WTC11 (cell line): ENCODE measurements around the gene LYRM2. TPM values are rescaled to one million over a fixed set of nuclear protein-coding genes. Genes with fewer than 3 reads are reported as not detected.

Experiments used
- ATAC-seq: fragments of 200-7000 bp; cut with Tn5 transposase; 2 replicates; pipeline ENCODE4 v1.10.0; 2021; ENCODE audit warnings: mild to moderate bottlenecking, moderate library complexity
- CTCF ChIA-PET: fragments of 300-600 bp; sonication (Branson Sonifier 250); formaldehyde crosslinking; loops from one replicate; lab custom pipeline; 2021; ENCODE audit warnings: antibody characterized with exemption; lab: Charles Lee
- POLR2A ChIA-PET: fragments of 350-600 bp; sonication (Branson Sonifier 250); formaldehyde crosslinking; loops from one replicate; lab custom pipeline; 2021; ENCODE audit warnings: antibody characterized with exemption; lab: Charles Lee
- DNase-seq: peaks from one replicate; pipeline ENCODE4 v3.0.0; 2021; ENCODE audit warnings: low spot score
- H3K27ac Mint-ChIP-seq: 2 replicates; pipeline ENCODE4 v1.8.0; 2021; ENCODE audit warnings: mixed read lengths
- H3K27me3 Mint-ChIP-seq: 2 replicates; pipeline ENCODE4 v1.8.0; 2021; ENCODE audit warnings: low read depth, mild to moderate bottlenecking, moderate library complexity, mixed read lengths
- H3K36me3 Mint-ChIP-seq: 2 replicates; pipeline ENCODE4 v1.8.0; 2021; ENCODE audit warnings: mixed read lengths
- H3K4me1 Mint-ChIP-seq: 2 replicates; pipeline ENCODE4 v1.8.0; 2022; ENCODE audit warnings: mixed read lengths
- H3K4me3 Mint-ChIP-seq: 2 replicates; pipeline ENCODE4 v1.8.0; 2021; ENCODE audit warnings: mild to moderate bottlenecking, moderate library complexity, mixed read lengths
- H3K9me3 Mint-ChIP-seq: 2 replicates; pipeline ENCODE4 v1.8.0; 2021; ENCODE audit warnings: mixed read lengths
- E2F1 ChIP-seq: sonication (generic); formaldehyde crosslinking; IDR thresholded peaks from 2 replicates; pipeline ENCODE4 v1.8.0; 2022; ENCODE audit warnings: mild to moderate bottlenecking, missing genetic modification reagents
- IRF2 ChIP-seq: sonication (generic); formaldehyde crosslinking; IDR thresholded peaks from 2 replicates; pipeline ENCODE4 v1.8.0; 2022; ENCODE audit warnings: low read depth, missing genetic modification reagents, borderline replicate concordance
- MXD4 ChIP-seq: fragments of 250-450 bp; sonication (Bioruptor Pico); IDR thresholded peaks from 2 replicates; pipeline ENCODE4 v1.8.0; 2021; ENCODE audit warnings: mild to moderate bottlenecking, moderate library complexity, borderline replicate concordance
- NR3C1 ChIP-seq: sonication (generic); formaldehyde crosslinking; conservative IDR thresholded peaks from 2 replicates; pipeline ENCODE4 v1.8.1; 2023; ENCODE audit warnings: low read depth, mild to moderate bottlenecking, missing genetic modification reagents
- SP1 ChIP-seq: sonication (generic); formaldehyde crosslinking; conservative IDR thresholded peaks from 2 replicates; pipeline ENCODE4 v1.8.1; 2022; ENCODE audit warnings: missing genetic modification reagents
- ZNF121 ChIP-seq: sonication (generic); formaldehyde crosslinking; IDR thresholded peaks from 2 replicates; pipeline ENCODE4 v1.8.0; 2023; ENCODE audit warnings: missing genetic modification reagents
- ZNF219 ChIP-seq: sonication (generic); formaldehyde crosslinking; IDR thresholded peaks from 2 replicates; pipeline ENCODE4 v1.8.0; 2023; ENCODE audit warnings: missing genetic modification reagents, mild to moderate bottlenecking, borderline replicate concordance
- total RNA-seq: library from RNA; stranded (reverse); gene quantifications from 3 replicates; pipeline ENCODE4 v1.2.3, GENCODE V29; 2021
- TF ChIP-seq, protein P1 (sequence below): sonication (generic); formaldehyde crosslinking; IDR thresholded peaks from 2 replicates; pipeline ENCODE4 v1.8.1; 2023; ENCODE audit warnings: mild to moderate bottlenecking, missing genetic modification reagents
- TF ChIP-seq, protein P2 (sequence below): sonication (generic); formaldehyde crosslinking; IDR thresholded peaks from 2 replicates; pipeline ENCODE4 v1.8.0; 2022; ENCODE audit warnings: mild to moderate bottlenecking, missing genetic modification reagents
- TF ChIP-seq, protein P3 (sequence below): sonication (generic); formaldehyde crosslinking; IDR thresholded peaks from 2 replicates; pipeline ENCODE4 v1.8.1; 2023; ENCODE audit warnings: mild to moderate bottlenecking, missing genetic modification reagents, borderline replicate concordance
- TF ChIP-seq, protein P4 (sequence below): sonication (generic); formaldehyde crosslinking; IDR thresholded peaks from 2 replicates; pipeline ENCODE4 v1.8.0; 2022; ENCODE audit warnings: missing genetic modification reagents

Gene LYRM2
- total RNA-seq, 1 experiment from 2014 or later, result 22.2 TPM

DNA sequence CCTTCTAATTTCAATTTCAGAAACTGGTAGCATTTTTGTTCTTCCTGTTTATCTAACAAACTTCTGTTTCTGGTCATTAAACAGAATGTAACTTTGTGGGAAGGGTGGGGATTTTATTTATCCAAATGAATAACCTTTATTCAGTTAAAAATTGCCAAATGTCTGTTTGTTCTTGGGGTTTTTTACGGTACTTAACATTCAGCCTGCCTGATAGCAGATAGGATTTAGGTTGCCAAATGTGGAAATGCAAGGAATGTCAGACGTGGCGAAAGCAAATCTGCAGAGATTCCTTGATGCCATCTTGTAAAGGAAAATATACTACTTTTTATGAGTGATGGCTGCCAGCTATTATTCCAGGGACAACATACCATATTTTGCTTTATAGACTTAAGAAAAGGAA lies 95.7 kb downstream of the LYRM2 start (continued):
- TF ChIP-seq SP1 (CRISPR knock-in tag) (no peak), E2F1 (CRISPR knock-in tag) (no peak), MXD4 (no peak)
- TF ChIP-seq, all 79 proteins: peak for 0

DNA sequence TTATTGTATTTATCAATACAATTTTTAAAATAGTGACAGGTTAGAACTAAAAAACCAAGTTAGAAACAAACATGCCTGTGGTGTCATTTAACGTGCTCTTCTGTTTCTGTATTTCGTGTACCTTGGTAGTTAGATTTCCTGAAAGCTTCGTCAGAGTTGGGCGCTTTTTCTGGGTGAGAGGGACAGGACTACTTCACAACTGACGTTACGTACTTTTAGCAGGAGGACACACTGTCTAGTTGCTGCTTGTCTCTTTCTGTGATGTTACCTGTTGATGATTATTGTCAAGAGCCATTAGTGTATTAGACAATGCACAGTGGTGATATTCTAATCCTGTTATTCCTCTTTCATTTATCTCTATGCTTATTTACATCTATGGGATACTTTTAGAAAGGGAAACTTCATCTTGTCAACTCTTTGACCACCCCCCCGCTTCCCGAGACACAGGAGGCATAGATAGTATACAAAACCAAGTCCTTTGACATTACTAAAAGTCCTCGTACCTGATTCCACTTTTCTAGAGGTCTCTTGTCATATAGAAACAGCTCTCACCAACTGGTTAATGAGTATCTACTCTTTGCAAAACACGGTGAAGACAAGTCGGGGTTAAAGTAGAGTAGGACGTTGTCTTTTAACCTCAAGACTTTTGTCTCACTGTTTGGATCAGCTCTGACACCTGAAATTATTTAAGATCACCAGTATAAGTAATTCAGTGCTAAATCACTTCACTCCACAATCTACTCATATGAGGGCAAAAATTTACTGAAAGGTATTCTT lies 96.3 kb downstream of the LYRM2 start:
- ATAC-seq (no peak), DNase-seq (no peak)
- CTCF ChIA-PET, result no interaction called here
- no peaks in the 10 kb centered on the region for H3K4me1 Mint-ChIP-seq
- TF ChIP-seq IRF2 (CRISPR knock-in tag) (no peak), ZNF219 (CRISPR knock-in tag) (no peak), ZNF121 (CRISPR knock-in tag) (no peak), NR3C1 (CRISPR knock-in tag) (no peak)
- TF ChIP-seq, protein P1, sequence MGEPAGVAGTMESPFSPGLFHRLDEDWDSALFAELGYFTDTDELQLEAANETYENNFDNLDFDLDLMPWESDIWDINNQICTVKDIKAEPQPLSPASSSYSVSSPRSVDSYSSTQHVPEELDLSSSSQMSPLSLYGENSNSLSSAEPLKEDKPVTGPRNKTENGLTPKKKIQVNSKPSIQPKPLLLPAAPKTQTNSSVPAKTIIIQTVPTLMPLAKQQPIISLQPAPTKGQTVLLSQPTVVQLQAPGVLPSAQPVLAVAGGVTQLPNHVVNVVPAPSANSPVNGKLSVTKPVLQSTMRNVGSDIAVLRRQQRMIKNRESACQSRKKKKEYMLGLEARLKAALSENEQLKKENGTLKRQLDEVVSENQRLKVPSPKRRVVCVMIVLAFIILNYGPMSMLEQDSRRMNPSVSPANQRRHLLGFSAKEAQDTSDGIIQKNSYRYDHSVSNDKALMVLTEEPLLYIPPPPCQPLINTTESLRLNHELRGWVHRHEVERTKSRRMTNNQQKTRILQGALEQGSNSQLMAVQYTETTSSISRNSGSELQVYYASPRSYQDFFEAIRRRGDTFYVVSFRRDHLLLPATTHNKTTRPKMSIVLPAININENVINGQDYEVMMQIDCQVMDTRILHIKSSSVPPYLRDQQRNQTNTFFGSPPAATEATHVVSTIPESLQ (CRISPR knock-in tag), result no peak
- TF ChIP-seq, protein P2, sequence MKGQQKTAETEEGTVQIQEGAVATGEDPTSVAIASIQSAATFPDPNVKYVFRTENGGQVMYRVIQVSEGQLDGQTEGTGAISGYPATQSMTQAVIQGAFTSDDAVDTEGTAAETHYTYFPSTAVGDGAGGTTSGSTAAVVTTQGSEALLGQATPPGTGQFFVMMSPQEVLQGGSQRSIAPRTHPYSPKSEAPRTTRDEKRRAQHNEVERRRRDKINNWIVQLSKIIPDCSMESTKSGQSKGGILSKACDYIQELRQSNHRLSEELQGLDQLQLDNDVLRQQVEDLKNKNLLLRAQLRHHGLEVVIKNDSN (CRISPR knock-in tag), result no peak
- TF ChIP-seq, protein P3, sequence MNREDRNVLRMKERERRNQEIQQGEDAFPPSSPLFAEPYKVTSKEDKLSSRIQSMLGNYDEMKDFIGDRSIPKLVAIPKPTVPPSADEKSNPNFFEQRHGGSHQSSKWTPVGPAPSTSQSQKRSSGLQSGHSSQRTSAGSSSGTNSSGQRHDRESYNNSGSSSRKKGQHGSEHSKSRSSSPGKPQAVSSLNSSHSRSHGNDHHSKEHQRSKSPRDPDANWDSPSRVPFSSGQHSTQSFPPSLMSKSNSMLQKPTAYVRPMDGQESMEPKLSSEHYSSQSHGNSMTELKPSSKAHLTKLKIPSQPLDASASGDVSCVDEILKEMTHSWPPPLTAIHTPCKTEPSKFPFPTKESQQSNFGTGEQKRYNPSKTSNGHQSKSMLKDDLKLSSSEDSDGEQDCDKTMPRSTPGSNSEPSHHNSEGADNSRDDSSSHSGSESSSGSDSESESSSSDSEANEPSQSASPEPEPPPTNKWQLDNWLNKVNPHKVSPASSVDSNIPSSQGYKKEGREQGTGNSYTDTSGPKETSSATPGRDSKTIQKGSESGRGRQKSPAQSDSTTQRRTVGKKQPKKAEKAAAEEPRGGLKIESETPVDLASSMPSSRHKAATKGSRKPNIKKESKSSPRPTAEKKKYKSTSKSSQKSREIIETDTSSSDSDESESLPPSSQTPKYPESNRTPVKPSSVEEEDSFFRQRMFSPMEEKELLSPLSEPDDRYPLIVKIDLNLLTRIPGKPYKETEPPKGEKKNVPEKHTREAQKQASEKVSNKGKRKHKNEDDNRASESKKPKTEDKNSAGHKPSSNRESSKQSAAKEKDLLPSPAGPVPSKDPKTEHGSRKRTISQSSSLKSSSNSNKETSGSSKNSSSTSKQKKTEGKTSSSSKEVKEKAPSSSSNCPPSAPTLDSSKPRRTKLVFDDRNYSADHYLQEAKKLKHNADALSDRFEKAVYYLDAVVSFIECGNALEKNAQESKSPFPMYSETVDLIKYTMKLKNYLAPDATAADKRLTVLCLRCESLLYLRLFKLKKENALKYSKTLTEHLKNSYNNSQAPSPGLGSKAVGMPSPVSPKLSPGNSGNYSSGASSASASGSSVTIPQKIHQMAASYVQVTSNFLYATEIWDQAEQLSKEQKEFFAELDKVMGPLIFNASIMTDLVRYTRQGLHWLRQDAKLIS, result no peak
- TF ChIP-seq, protein P4, sequence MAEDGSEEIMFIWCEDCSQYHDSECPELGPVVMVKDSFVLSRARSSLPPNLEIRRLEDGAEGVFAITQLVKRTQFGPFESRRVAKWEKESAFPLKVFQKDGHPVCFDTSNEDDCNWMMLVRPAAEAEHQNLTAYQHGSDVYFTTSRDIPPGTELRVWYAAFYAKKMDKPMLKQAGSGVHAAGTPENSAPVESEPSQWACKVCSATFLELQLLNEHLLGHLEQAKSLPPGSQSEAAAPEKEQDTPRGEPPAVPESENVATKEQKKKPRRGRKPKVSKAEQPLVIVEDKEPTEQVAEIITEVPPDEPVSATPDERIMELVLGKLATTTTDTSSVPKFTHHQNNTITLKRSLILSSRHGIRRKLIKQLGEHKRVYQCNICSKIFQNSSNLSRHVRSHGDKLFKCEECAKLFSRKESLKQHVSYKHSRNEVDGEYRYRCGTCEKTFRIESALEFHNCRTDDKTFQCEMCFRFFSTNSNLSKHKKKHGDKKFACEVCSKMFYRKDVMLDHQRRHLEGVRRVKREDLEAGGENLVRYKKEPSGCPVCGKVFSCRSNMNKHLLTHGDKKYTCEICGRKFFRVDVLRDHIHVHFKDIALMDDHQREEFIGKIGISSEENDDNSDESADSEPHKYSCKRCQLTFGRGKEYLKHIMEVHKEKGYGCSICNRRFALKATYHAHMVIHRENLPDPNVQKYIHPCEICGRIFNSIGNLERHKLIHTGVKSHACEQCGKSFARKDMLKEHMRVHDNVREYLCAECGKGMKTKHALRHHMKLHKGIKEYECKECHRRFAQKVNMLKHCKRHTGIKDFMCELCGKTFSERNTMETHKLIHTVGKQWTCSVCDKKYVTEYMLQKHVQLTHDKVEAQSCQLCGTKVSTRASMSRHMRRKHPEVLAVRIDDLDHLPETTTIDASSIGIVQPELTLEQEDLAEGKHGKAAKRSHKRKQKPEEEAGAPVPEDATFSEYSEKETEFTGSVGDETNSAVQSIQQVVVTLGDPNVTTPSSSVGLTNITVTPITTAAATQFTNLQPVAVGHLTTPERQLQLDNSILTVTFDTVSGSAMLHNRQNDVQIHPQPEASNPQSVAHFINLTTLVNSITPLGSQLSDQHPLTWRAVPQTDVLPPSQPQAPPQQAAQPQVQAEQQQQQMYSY (CRISPR knock-in tag), result no peak
- TF ChIP-seq, all 79 proteins: peak for 0
- no peaks in the 10 kb centered on the region for H3K36me3 Mint-ChIP-seq
- H3K27me3 Mint-ChIP-seq, result no peaks in the 10 kb centered on the region
- H3K4me3 Mint-ChIP-seq, result no peak overlapping the region
- no peak overlapping the region for H3K27ac Mint-ChIP-seq
- H3K9me3 Mint-ChIP-seq, result no peaks in the 10 kb centered on the region
- POLR2A ChIA-PET, result no interaction called here
